SU-DHL-6 (cell line): ENCODE measurements around the gene PARVB.

Experiments used
- CTCF ChIP-seq: fragments of 200-600 bp; sonication (generic); IDR thresholded peaks from one replicate; pipeline ENCODE4 v1.5.1; 2017; ENCODE audit warnings: antibody characterized with exemption, mild to moderate bottlenecking, low read length, moderate library complexity; ENCODE audit not compliant: insufficient read depth, poor library complexity, severe bottlenecking
- EZH2phosphoT487 ChIP-seq: fragments of 200-600 bp; sonication (generic), shearing (Covaris generic); conservative IDR thresholded peaks from 2 replicates; pipeline ENCODE4 v1.6.1; 2018; ENCODE audit warnings: mild to moderate bottlenecking, antibody characterized with exemption, low read length, moderate library complexity, mixed read lengths

GRCh38 chr22:44163536-44163935 lies 139.4 kb downstream of the PARVB start:
- no peak for TF ChIP-seq CTCF
- no peak for TF ChIP-seq EZH2phosphoT487
